Ascending aorta (tissue), 2 donors: ENCODE data around the gene LIPG. TPM values are rescaled to one million over a fixed set of nuclear protein-coding genes. Genes with fewer than 3 reads are reported as not detected.

Source experiments
- DNase-seq, 2 donors: peaks; one replicate each; pipeline ENCODE4 v3.0.0-alpha.2; 2019; ENCODE audit warnings: low spot score in 2 of 2
- H3K27ac ChIP-seq, 2 donors: fragments of 200-600 bp; sonication (generic); one replicate each; pipeline ENCODE4 v1.5.1; 2016 to 2017; ENCODE audit warnings: mild to moderate bottlenecking in 1 of 2
- H3K27me3 ChIP-seq: fragments of 200-600 bp; sonication (generic); one replicate; pipeline ENCODE4 v1.5.1; 2017
- H3K36me3 ChIP-seq, 2 donors: fragments of 200-600 bp; sonication (generic); one replicate each; pipeline ENCODE4 v1.5.1; 2016
- H3K4me1 ChIP-seq, 2 donors: fragments of 200-600 bp; sonication (generic); one replicate each; pipeline ENCODE4 v1.5.1; 2016 to 2017; ENCODE audit warnings: mild to moderate bottlenecking in 1 of 2
- H3K4me3 ChIP-seq, 2 donors: fragments of 200-600 bp; sonication (generic); one replicate each; pipeline ENCODE4 v1.5.1; 2016 to 2017; ENCODE audit warnings: mild to moderate bottlenecking in 1 of 2
- H3K9me3 ChIP-seq, 2 donors: fragments of 200-600 bp; sonication (generic); one replicate each; pipeline ENCODE4 v1.5.1; 2016
- CTCF ChIP-seq, 3 experiments: fragments of 200-600 bp in 2 of 3; fragments of 450-650 bp in 1 of 3; sonication (generic) in 2 of 3; IDR thresholded peaks; one replicate each; pipeline ENCODE4 v1.5.1; 2016 to 2019; ENCODE audit warnings: antibody characterized with exemption in 3 of 3, mild to moderate bottlenecking in 1 of 3, moderate library complexity in 1 of 3
- intact Hi-C: fragments of 100-400 bp; cut with DNase I; formaldehyde crosslinking; loops from one replicate; pipeline ENCODE4 v1.15.1; 2023
- total RNA-seq: library from RNA; depleted of rRNA; stranded (reverse); fragments of >200 nt; gene quantifications from one replicate; pipeline ENCODE4 v1.1.0, GENCODE V29; 2016

Gene LIPG
- total RNA-seq, 1 donor from 2014 or later = 1.6 TPM

GRCh38 chr18:49588171-49588570 is 26.3 kb downstream of the LIPG start:
- DNase-seq = no peak
- Histone ChIP-seq H3K4me3 (no peak overlapping the region), H3K4me1 (no peaks in the 10 kb centered on the region), H3K27me3 (no peaks in the 10 kb centered on the region), H3K9me3 (no peaks in the 10 kb centered on the region), H3K36me3 (no peaks in the 10 kb centered on the region), H3K27ac (no peak overlapping the region)
- TF ChIP-seq CTCF (IDR thresholded peaks at IDR 0.05) = no peak
- intact Hi-C loops = no loop called here

GRCh38 chr18:49588971-49589370 is 27.1 kb downstream of the LIPG start:
- Histone ChIP-seq H3K27ac (no peak overlapping the region), H3K4me1 (no peaks in the 10 kb centered on the region), H3K27me3 (no peaks in the 10 kb centered on the region), H3K36me3 (no peaks in the 10 kb centered on the region), H3K9me3 (no peaks in the 10 kb centered on the region), H3K4me3 (no peak overlapping the region)
- DNase-seq = no peak
- intact Hi-C loops = no loop called here
- no peak for TF ChIP-seq CTCF (IDR thresholded peaks at IDR 0.05)

- Histone ChIP-seq H3K36me3 (no peaks in the 10 kb centered on the region), H3K9me3 (no peaks in the 10 kb centered on the region), H3K4me1 (no peaks in the 10 kb centered on the region), H3K27ac (no peak overlapping the region), H3K4me3 (no peak overlapping the region), H3K27me3 (no peaks in the 10 kb centered on the region)
- DNase-seq = no peak
- no peak for TF ChIP-seq CTCF (IDR thresholded peaks at IDR 0.05)
- intact Hi-C loops = no loop called here
These were observed 28.8 kb downstream of the LIPG start for GRCh38 chr18:49590608-49591007.

- Histone ChIP-seq H3K27me3 (no peaks in the 10 kb centered on the region), H3K4me3 (no peak overlapping the region), H3K4me1 (no peaks in the 10 kb centered on the region), H3K9me3 (no peaks in the 10 kb centered on the region), H3K36me3 (no peaks in the 10 kb centered on the region), H3K27ac (no peak overlapping the region)
- no peak for TF ChIP-seq CTCF (IDR thresholded peaks at IDR 0.05)
- intact Hi-C loops = no loop called here
- no peak for DNase-seq
These were observed 29.4 kb downstream of the LIPG start for GRCh38 chr18:49591271-49591670.

GRCh38 chr18:49591775-49592174 is 29.9 kb downstream of the LIPG start:
- Histone ChIP-seq H3K4me3 (no peak overlapping the region), H3K9me3 (no peaks in the 10 kb centered on the region), H3K27me3 (no peaks in the 10 kb centered on the region), H3K4me1 (no peaks in the 10 kb centered on the region), H3K36me3 (no peaks in the 10 kb centered on the region), H3K27ac (no peak overlapping the region)
- intact Hi-C loops = no loop called here
- no peak for TF ChIP-seq CTCF (IDR thresholded peaks at IDR 0.05)
- DNase-seq = no peak

GRCh38 chr18:49596687-49597086 is 34.8 kb downstream of the LIPG start:
- TF ChIP-seq CTCF (IDR thresholded peaks at IDR 0.05) = no peak
- no peak for DNase-seq
- no peaks in the 10 kb centered on the region for H3K4me1 ChIP-seq

More at GRCh38 chr18:49596687-49597086, 34.8 kb downstream of the LIPG start:
- intact Hi-C loops = no loop called here
- Histone ChIP-seq H3K4me3 (no peak overlapping the region), H3K36me3 (no peaks in the 10 kb centered on the region), H3K27me3 (no peaks in the 10 kb centered on the region), H3K27ac (no peak overlapping the region), H3K9me3 (no peaks in the 10 kb centered on the region)
